ENCODE measurements around the gene CYB561D1. TPM values are rescaled to one million over a fixed set of nuclear protein-coding genes. Genes with fewer than 3 reads are reported as not detected.
A peak's percentile ranks its signal among the peaks of the same experiment; 100 is the strongest.

Gene CYB561D1
- total and polyA plus RNA-seq, 2 of the 13 experiments (the other 11 are each of a cell fraction or from before 2014, with no cell fraction given): 3.9 to 4.1 TPM

DNA sequence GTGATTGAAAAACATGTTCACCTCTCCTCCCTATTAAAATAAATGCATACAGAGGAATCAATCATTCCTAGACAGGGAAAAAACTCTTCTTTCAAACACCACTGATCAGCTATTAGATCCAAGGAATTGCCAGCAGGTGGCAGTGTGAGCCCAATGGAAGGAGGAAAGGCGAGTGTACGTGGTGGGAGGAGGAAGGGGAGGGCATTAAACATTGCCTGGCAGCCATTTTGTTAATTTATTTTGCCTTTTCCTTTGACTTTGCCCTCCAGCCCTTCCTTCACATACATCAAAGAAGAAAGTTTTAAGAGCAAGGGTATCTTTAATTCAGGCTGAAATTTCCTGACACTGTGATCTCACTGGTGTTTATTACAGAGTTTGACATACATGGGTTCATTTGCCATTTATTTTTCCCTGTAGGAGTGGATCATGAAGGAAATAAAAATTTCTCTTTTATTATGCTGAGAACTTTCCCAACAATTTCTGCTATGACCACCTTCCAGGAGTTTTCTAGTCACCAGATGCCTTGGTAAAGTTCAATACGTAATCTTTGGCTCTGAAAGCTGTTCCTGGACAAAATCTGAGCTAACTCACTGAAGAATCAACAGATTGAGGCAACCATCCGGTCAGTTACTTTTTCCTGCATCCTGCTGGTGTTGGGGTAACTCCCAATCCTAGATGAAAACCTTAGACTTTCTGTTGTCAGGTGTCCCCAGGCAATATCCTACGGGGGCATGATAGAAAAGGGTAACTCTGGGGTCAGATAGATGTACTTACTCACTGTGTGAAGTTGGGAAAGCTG lies 52.6 kb downstream of the CYB561D1 start (continued):
- no peak for TF ChIP-seq IRX3 (CRISPR knock-in tag; IDR thresholded peaks at IDR 0.05; ENCODE audit: borderline replicate concordance, low read depth)
- no peak for TF ChIP-seq CREB1 (IDR thresholded peaks at IDR 0.05)
- TF ChIP-seq CREB1 (CRISPR knock-in tag; IDR thresholded peaks at IDR 0.05): peak; percentile 74
- no peak for TF ChIP-seq ZNF441 (CRISPR knock-in tag; IDR thresholded peaks at IDR 0.05; ENCODE audit: borderline replicate concordance)
- peak; percentile 39; the same call in 1 of the 2 replicates for TF ChIP-seq YEATS4 (CRISPR knock-in tag; IDR thresholded peaks at IDR 0.05; ENCODE audit: borderline replicate concordance)
- no peak for TF ChIP-seq KDM6A (CRISPR knock-in tag; IDR thresholded peaks at IDR 0.05; ENCODE audit: low read depth)
- TF ChIP-seq, protein P1, sequence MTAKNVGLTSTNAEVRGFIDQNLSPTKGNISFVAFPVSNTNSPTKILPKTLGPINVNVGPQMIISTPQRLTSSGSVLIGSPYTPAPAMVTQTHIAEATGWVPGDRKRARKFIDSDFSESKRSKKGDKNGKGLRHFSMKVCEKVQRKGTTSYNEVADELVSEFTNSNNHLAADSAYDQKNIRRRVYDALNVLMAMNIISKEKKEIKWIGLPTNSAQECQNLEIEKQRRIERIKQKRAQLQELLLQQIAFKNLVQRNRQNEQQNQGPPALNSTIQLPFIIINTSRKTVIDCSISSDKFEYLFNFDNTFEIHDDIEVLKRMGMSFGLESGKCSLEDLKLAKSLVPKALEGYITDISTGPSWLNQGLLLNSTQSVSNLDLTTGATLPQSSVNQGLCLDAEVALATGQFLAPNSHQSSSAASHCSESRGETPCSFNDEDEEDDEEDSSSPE (CRISPR knock-in tag; IDR thresholded peaks at IDR 0.05): no peak
- TF ChIP-seq KDM1A (CRISPR knock-in tag; IDR thresholded peaks at IDR 0.05): no peak
- peak; percentile 46; the same call in 1 of the 2 replicates for TF ChIP-seq IRF2 (CRISPR knock-in tag; IDR thresholded peaks at IDR 0.05)
- TF ChIP-seq, protein P2, sequence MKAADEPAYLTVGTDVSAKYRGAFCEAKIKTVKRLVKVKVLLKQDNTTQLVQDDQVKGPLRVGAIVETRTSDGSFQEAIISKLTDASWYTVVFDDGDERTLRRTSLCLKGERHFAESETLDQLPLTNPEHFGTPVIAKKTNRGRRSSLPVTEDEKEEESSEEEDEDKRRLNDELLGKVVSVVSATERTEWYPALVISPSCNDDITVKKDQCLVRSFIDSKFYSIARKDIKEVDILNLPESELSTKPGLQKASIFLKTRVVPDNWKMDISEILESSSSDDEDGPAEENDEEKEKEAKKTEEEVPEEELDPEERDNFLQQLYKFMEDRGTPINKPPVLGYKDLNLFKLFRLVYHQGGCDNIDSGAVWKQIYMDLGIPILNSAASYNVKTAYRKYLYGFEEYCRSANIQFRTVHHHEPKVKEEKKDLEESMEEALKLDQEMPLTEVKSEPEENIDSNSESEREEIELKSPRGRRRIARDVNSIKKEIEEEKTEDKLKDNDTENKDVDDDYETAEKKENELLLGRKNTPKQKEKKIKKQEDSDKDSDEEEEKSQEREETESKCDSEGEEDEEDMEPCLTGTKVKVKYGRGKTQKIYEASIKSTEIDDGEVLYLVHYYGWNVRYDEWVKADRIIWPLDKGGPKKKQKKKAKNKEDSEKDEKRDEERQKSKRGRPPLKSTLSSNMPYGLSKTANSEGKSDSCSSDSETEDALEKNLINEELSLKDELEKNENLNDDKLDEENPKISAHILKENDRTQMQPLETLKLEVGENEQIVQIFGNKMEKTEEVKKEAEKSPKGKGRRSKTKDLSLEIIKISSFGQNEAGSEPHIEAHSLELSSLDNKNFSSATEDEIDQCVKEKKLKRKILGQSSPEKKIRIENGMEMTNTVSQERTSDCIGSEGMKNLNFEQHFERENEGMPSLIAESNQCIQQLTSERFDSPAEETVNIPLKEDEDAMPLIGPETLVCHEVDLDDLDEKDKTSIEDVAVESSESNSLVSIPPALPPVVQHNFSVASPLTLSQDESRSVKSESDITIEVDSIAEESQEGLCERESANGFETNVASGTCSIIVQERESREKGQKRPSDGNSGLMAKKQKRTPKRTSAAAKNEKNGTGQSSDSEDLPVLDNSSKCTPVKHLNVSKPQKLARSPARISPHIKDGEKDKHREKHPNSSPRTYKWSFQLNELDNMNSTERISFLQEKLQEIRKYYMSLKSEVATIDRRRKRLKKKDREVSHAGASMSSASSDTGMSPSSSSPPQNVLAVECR (CRISPR knock-in tag; IDR thresholded peaks at IDR 0.05; ENCODE audit: borderline replicate concordance): no peak; the same call in 1 of the 2 replicates
- peak; percentile 49 to 91; a peak in 3 of 4 replicates for TF ChIP-seq HMGXB4 (CRISPR knock-in tag; IDR thresholded peaks at IDR 0.05; ENCODE audit: borderline replicate concordance in 1 of 2, low read depth in 1 of 2)
- TF ChIP-seq ETS1 (CRISPR knock-in tag; IDR thresholded peaks at IDR 0.05): no peak
- peak; percentile 82 for TF ChIP-seq ELF3 (CRISPR knock-in tag; IDR thresholded peaks at IDR 0.05)
- no peak for TF ChIP-seq ZNF333 (CRISPR knock-in tag; IDR thresholded peaks at IDR 0.05; ENCODE audit: borderline replicate concordance)
- no peak for TF ChIP-seq ZNF546 (CRISPR knock-in tag; conservative IDR thresholded peaks at IDR 0.05)
- TF ChIP-seq ZNF713 (CRISPR knock-in tag; IDR thresholded peaks at IDR 0.05): no peak
- peak; percentile 36; the same call in 1 of the 2 replicates for TF ChIP-seq SP5 (CRISPR knock-in tag; IDR thresholded peaks at IDR 0.05; ENCODE audit: borderline replicate concordance, low read depth)
- TF ChIP-seq ZNF331 (CRISPR knock-in tag; IDR thresholded peaks at IDR 0.05): peak; percentile 25; the same call in 1 of the 2 replicates
- TF ChIP-seq SP1 (IDR thresholded peaks at IDR 0.05): no peak
- TF ChIP-seq SP1 (CRISPR knock-in tag; IDR thresholded peaks at IDR 0.05): peak; percentile 47; the same call in 1 of the 2 replicates
